HG02798 (cell line): Measurements from ENCODE around the gene ANK3.

Source experiments
- ATAC-seq: cut with Tn5 transposase; IDR thresholded peaks from one replicate; pipeline ENCODE4 v1.9.1; 2021; ENCODE audit warnings: mild to moderate bottlenecking; ENCODE audit not compliant: unreplicated experiment, poor library complexity

Gene ANK3

GRCh38 chr10:60200012-60200681, 189.5 kb downstream of the ANK3 start:
- no peak for ATAC-seq

GRCh38 chr10:60197206-60197605, 192.5 kb downstream of the ANK3 start:
- no peak for ATAC-seq

- no peak for ATAC-seq
Measured at GRCh38 chr10:60194421-60194820, 195.3 kb downstream of the ANK3 start.

- no peak for ATAC-seq
Measured at GRCh38 chr10:60192946-60193345, 196.7 kb downstream of the ANK3 start.

- ATAC-seq = no peak
Measured at GRCh38 chr10:60189861-60190475, 199.7 kb downstream of the ANK3 start.

GRCh38 chr10:60188548-60188947, 201.1 kb downstream of the ANK3 start:
- ATAC-seq = no peak

GRCh38 chr10:60187691-60188090, 202.0 kb downstream of the ANK3 start:
- ATAC-seq = no peak

GRCh38 chr10:60186315-60187071, 203.2 kb downstream of the ANK3 start:
- ATAC-seq = no peak

- ATAC-seq = no peak
Measured at GRCh38 chr10:60185421-60185820, 204.3 kb downstream of the ANK3 start.

- ATAC-seq = no peak
Measured at GRCh38 chr10:60182691-60183090, 207.0 kb downstream of the ANK3 start.

GRCh38 chr10:60176925-60177324, 212.8 kb downstream of the ANK3 start:
- ATAC-seq = no peak

GRCh38 chr10:60175441-60175971, 214.2 kb downstream of the ANK3 start:
- ATAC-seq = no peak

GRCh38 chr10:60172363-60172990, 217.2 kb downstream of the ANK3 start:
- ATAC-seq = no peak

- ATAC-seq = no peak
Measured at GRCh38 chr10:60171436-60172013, 218.2 kb downstream of the ANK3 start.

- no peak for ATAC-seq
Measured at GRCh38 chr10:60170250-60170649, 219.4 kb downstream of the ANK3 start.

GRCh38 chr10:60169111-60169510, 220.6 kb downstream of the ANK3 start:
- ATAC-seq = no peak

GRCh38 chr10:60167050-60167449, 222.6 kb downstream of the ANK3 start:
- ATAC-seq = no peak

GRCh38 chr10:60163786-60164185, 225.9 kb downstream of the ANK3 start:
- ATAC-seq = no peak

- ATAC-seq = no peak
Measured at GRCh38 chr10:60162631-60163030, 227.0 kb downstream of the ANK3 start.

GRCh38 chr10:60155943-60156683, 233.6 kb downstream of the ANK3 start:
- no peak for ATAC-seq
